Measurements from ENCODE around the gene STAC.

- TF ChIP-seq ZZZ3 (IDR thresholded peaks at IDR 0.05; ENCODE audit: control insufficient read depth, insufficient read length, low read depth): no peak
- TF ChIP-seq CEBPB (IDR thresholded peaks at IDR 0.05; ENCODE audit: borderline replicate concordance in 1 of 2, low read depth in 2 of 2, low read length in 2 of 2): no peak
- TF ChIP-seq ZBTB4 (CRISPR knock-in tag; IDR thresholded peaks at IDR 0.05): no peak
- TF ChIP-seq CREB1 (IDR thresholded peaks at IDR 0.05; ENCODE audit: low read depth): no peak
- no peak for TF ChIP-seq CTCF (IDR thresholded peaks at IDR 0.05 in 2 of 3, conservative IDR thresholded peaks at IDR 0.05 in 1 of 3; ENCODE audit: control insufficient read depth in 2 of 3, extremely low read depth in 1 of 3, insufficient read depth in 1 of 3, low read depth in 3 of 3, low read length in 3 of 3)
- TF ChIP-seq GATAD2B (conservative IDR thresholded peaks at IDR 0.05; ENCODE audit: low read depth): no peak
- no peak for TF ChIP-seq EZH2 (IDR thresholded peaks at IDR 0.05; ENCODE audit: borderline replicate concordance, control insufficient read depth, low read depth, low read length)
- no peak for TF ChIP-seq NRF1 (conservative IDR thresholded peaks at IDR 0.05; ENCODE audit: low read depth, low read length)
- no peak for TF ChIP-seq POLR2A (IDR thresholded peaks at IDR 0.05; ENCODE audit: low read depth, low read length)
- TF ChIP-seq ZBTB33 (IDR thresholded peaks at IDR 0.05): no peak
Measured at GRCh38 chr3:36557021-36557707, 176.9 kb downstream of the STAC start.
